Breast epithelium (tissue), 4 donors: Measurements from ENCODE around the gene FBN2. TPM values are rescaled to one million over a fixed set of nuclear protein-coding genes. Genes with fewer than 3 reads are reported as not detected.

Source experiments
- DNase-seq, 2 donors: peaks; one replicate each; pipeline ENCODE4 v3.0.0-alpha.2; 2019; ENCODE audit warnings: low spot score in 2 of 2
- H3K27ac ChIP-seq, 2 donors: fragments of 200-600 bp; sonication (generic) in 1 of 2; one replicate each; pipeline ENCODE4 v1.5.1; 2016 to 2019; ENCODE audit warnings: mild to moderate bottlenecking in 1 of 2
- H3K27me3 ChIP-seq, 2 donors: fragments of 200-600 bp; sonication (generic) in 1 of 2; one replicate each; pipeline versions ENCODE4 v1.5.1 to v1.6.0; 2017 to 2019; ENCODE audit warnings: control low read depth in 1 of 2, mild to moderate bottlenecking in 1 of 2
- H3K36me3 ChIP-seq: fragments of 200-600 bp; one replicate; pipeline ENCODE4 v1.5.1; 2019
- H3K4me1 ChIP-seq, 2 donors: fragments of 200-600 bp; sonication (generic); one replicate each; pipeline ENCODE4 v1.5.1; 2016 to 2019; ENCODE audit warnings: control low read depth in 1 of 2
- H3K4me3 ChIP-seq, 3 donors: fragments of 200-600 bp; sonication (generic); 1 replicate in 2 of 3; 2 replicates in 1 of 3; pipeline ENCODE4 v1.5.1; 2016 to 2019; ENCODE audit warnings: mild to moderate bottlenecking in 3 of 3, moderate library complexity in 2 of 3
- H3K9me3 ChIP-seq, 2 donors: fragments of 200-600 bp; sonication (generic) in 1 of 2; one replicate each; pipeline ENCODE4 v1.5.1; 2016 to 2019; ENCODE audit warnings: control low read depth in 1 of 2
- POLR2A ChIP-seq: fragments of 450-650 bp; IDR thresholded peaks from one replicate; pipeline ENCODE4 v1.6.1; 2016; ENCODE audit warnings: antibody characterized with exemption, mild to moderate bottlenecking, moderate library complexity
- POLR2AphosphoS5 ChIP-seq, 3 donors: sonication (generic); formaldehyde crosslinking; IDR thresholded peaks; one replicate each; pipeline ENCODE4 v1.6.1; 2017; ENCODE audit warnings: antibody characterized with exemption in 3 of 3
- intact Hi-C: fragments of 100-400 bp; cut with DNase I; formaldehyde crosslinking; loops from one replicate; pipeline ENCODE4 v1.15.1; 2023; ENCODE audit warnings: low total_unique reads
- total RNA-seq, 3 donors: library from RNA; depleted of rRNA; stranded (reverse); fragments of >200 nt; gene quantifications; one replicate each; pipeline ENCODE4 v1.1.0, GENCODE V29; 2016
- TF ChIP-seq, protein P1 (sequence below), 3 donors: fragments of 450-650 bp; IDR thresholded peaks; one replicate each; pipeline ENCODE4 v1.5.1; 2016 to 2017; ENCODE audit warnings: antibody characterized with exemption in 3 of 3, mild to moderate bottlenecking in 3 of 3, moderate library complexity in 3 of 3

Gene FBN2
- total RNA-seq, 3 donors from 2014 or later, result 0.88 to 7.5 (median 1.8) TPM

GRCh38 chr5:128487041-128487440, 51.0 kb downstream of the FBN2 start:
- Histone ChIP-seq H3K9me3 (no peaks in the 10 kb centered on the region), H3K36me3 (no peaks in the 10 kb centered on the region), H3K4me1 (no peaks in the 10 kb centered on the region), H3K4me3 (no peak overlapping the region), H3K27ac (no peak overlapping the region), H3K27me3 (no peaks in the 10 kb centered on the region)
- intact Hi-C loops, result no loop called here
- TF ChIP-seq, protein P1, sequence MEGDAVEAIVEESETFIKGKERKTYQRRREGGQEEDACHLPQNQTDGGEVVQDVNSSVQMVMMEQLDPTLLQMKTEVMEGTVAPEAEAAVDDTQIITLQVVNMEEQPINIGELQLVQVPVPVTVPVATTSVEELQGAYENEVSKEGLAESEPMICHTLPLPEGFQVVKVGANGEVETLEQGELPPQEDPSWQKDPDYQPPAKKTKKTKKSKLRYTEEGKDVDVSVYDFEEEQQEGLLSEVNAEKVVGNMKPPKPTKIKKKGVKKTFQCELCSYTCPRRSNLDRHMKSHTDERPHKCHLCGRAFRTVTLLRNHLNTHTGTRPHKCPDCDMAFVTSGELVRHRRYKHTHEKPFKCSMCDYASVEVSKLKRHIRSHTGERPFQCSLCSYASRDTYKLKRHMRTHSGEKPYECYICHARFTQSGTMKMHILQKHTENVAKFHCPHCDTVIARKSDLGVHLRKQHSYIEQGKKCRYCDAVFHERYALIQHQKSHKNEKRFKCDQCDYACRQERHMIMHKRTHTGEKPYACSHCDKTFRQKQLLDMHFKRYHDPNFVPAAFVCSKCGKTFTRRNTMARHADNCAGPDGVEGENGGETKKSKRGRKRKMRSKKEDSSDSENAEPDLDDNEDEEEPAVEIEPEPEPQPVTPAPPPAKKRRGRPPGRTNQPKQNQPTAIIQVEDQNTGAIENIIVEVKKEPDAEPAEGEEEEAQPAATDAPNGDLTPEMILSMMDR (IDR thresholded peaks at IDR 0.05), result no peak
- TF ChIP-seq POLR2AphosphoS5 (IDR thresholded peaks at IDR 0.05) (no peak), POLR2A (no peak)
- DNase-seq, result no peak

DNA sequence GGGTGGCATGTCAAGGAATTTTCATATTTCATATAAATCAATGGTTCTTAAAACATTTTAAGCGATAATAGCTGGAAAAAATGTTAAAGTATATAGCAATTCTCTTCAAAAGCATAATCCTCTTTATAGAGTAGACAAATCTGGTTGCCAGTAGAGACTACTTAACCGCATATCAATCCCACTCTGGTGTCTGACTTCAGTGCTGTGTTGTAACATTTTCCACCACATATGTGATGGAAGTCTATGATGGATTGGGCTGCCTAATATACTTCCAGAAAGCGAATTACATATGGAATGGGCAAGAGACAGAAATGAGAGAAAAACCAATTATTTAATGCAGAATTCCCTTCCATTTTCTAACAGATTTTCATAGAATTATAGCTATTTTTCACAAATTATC, 54.3 kb downstream of the FBN2 start:
- DNase-seq, result no peak
- Histone ChIP-seq H3K27ac (no peak overlapping the region), H3K36me3 (no peaks in the 10 kb centered on the region), H3K9me3 (no peaks in the 10 kb centered on the region), H3K27me3 (no peaks in the 10 kb centered on the region), H3K4me3 (no peak overlapping the region), H3K4me1 (no peaks in the 10 kb centered on the region)
- intact Hi-C loops, result no loop called here
- TF ChIP-seq POLR2A (no peak), POLR2AphosphoS5 (IDR thresholded peaks at IDR 0.05) (no peak)
- TF ChIP-seq, protein P1 (IDR thresholded peaks at IDR 0.05), result no peak

- H3K4me1 ChIP-seq, result no peaks in the 10 kb centered on the region
- no peak overlapping the region for H3K4me3 ChIP-seq
- H3K9me3 ChIP-seq, result no peaks in the 10 kb centered on the region
- TF ChIP-seq, protein P1 (IDR thresholded peaks at IDR 0.05), result no peak
- TF ChIP-seq POLR2A, result no peak
- no peak for TF ChIP-seq POLR2AphosphoS5 (IDR thresholded peaks at IDR 0.05)
- H3K36me3 ChIP-seq, result no peaks in the 10 kb centered on the region
- intact Hi-C loops, result no loop called here
- H3K27ac ChIP-seq, result no peak overlapping the region
- H3K27me3 ChIP-seq, result no peaks in the 10 kb centered on the region
- DNase-seq, result no peak
Measured at GRCh38 chr5:128480906-128481633, 57.0 kb downstream of the FBN2 start.

DNA sequence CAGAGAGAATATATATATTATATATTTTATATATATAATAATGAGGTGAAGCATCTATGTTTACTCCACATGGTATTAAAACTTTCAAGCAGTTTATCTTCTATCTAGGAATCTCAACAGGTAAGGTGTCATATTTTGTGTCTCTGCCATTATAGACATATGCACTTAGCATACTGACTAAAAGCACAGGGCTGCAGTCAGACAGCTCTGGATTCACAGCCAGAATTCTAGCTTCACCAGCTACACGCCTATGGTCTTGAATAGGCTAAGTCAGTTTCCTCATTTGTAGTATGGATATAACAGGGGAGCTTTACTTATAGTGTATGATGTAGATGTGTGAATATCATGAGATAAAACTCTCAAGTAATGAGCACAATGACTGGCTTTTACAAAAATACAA, 57.9 kb downstream of the FBN2 start:
- intact Hi-C loops, result no loop called here
- Histone ChIP-seq H3K4me3 (no peak overlapping the region), H3K27me3 (no peaks in the 10 kb centered on the region), H3K27ac (no peak overlapping the region), H3K4me1 (no peaks in the 10 kb centered on the region), H3K36me3 (no peaks in the 10 kb centered on the region), H3K9me3 (no peaks in the 10 kb centered on the region)
- no peak for DNase-seq
- TF ChIP-seq, protein P1 (IDR thresholded peaks at IDR 0.05), result no peak
- TF ChIP-seq POLR2AphosphoS5 (IDR thresholded peaks at IDR 0.05) (no peak), POLR2A (no peak)

GRCh38 chr5:128478386-128479368, 59.4 kb downstream of the FBN2 start:
- H3K9me3 ChIP-seq, result no peaks in the 10 kb centered on the region
- no peaks in the 10 kb centered on the region for H3K36me3 ChIP-seq
- no peaks in the 10 kb centered on the region for H3K4me1 ChIP-seq
- DNase-seq, result no peak
- H3K4me3 ChIP-seq, result no peak overlapping the region
- TF ChIP-seq POLR2AphosphoS5 (IDR thresholded peaks at IDR 0.05), result no peak
- TF ChIP-seq POLR2A, result no peak
- TF ChIP-seq, protein P1 (IDR thresholded peaks at IDR 0.05), result no peak
- H3K27me3 ChIP-seq, result no peaks in the 10 kb centered on the region
- intact Hi-C loops, result no loop called here
- H3K27ac ChIP-seq, result no peak overlapping the region
